ENCODE results near the gene SNX11. TPM values are rescaled to one million over a fixed set of nuclear protein-coding genes. Genes with fewer than 3 reads are reported as not detected.
A peak's percentile ranks its signal among the peaks of the same experiment; 100 is the strongest.

Gene SNX11
- total and polyA plus RNA-seq, 9 of the 15 experiments (the other 6 are each of a cell fraction or from before 2014, with no cell fraction given) = 12.4 to 24.0 (median 16.8) TPM

GRCh38 chr17:48148854-48149786 lies 41.6 kb downstream of the SNX11 start (continued):
- TF ChIP-seq PCBP2 (IDR thresholded peaks at IDR 0.05; ENCODE audit: low read depth, low read length, poor library complexity, severe bottlenecking) (no peak), TOE1 (IDR thresholded peaks at IDR 0.05; ENCODE audit: borderline replicate concordance) (no peak), TOE1 (CRISPR knock-in tag; IDR thresholded peaks at IDR 0.05; ENCODE audit: borderline replicate concordance, low read depth) (no peak), HLTF (IDR thresholded peaks at IDR 0.05) (no peak), TFAP4 (CRISPR knock-in tag; IDR thresholded peaks at IDR 0.05; ENCODE audit: borderline replicate concordance) (0 out of 2 replicates have a peak, but pooled peaks have one; percentile 25), NEUROD1 (IDR thresholded peaks at IDR 0.05; ENCODE audit: borderline replicate concordance, low read depth, low read length, partially characterized antibody) (peak; percentile 18), ZKSCAN1 (IDR thresholded peaks at IDR 0.05; ENCODE audit: low read depth, low read length) (no peak), MED1 (CRISPR knock-in tag; IDR thresholded peaks at IDR 0.05; ENCODE audit: borderline replicate concordance) (no peak), NR0B1 (IDR thresholded peaks at IDR 0.05; ENCODE audit: partially characterized antibody) (no peak), MBD1 (CRISPR knock-in tag; IDR thresholded peaks at IDR 0.05) (no peak)
- TF ChIP-seq, protein P1, sequence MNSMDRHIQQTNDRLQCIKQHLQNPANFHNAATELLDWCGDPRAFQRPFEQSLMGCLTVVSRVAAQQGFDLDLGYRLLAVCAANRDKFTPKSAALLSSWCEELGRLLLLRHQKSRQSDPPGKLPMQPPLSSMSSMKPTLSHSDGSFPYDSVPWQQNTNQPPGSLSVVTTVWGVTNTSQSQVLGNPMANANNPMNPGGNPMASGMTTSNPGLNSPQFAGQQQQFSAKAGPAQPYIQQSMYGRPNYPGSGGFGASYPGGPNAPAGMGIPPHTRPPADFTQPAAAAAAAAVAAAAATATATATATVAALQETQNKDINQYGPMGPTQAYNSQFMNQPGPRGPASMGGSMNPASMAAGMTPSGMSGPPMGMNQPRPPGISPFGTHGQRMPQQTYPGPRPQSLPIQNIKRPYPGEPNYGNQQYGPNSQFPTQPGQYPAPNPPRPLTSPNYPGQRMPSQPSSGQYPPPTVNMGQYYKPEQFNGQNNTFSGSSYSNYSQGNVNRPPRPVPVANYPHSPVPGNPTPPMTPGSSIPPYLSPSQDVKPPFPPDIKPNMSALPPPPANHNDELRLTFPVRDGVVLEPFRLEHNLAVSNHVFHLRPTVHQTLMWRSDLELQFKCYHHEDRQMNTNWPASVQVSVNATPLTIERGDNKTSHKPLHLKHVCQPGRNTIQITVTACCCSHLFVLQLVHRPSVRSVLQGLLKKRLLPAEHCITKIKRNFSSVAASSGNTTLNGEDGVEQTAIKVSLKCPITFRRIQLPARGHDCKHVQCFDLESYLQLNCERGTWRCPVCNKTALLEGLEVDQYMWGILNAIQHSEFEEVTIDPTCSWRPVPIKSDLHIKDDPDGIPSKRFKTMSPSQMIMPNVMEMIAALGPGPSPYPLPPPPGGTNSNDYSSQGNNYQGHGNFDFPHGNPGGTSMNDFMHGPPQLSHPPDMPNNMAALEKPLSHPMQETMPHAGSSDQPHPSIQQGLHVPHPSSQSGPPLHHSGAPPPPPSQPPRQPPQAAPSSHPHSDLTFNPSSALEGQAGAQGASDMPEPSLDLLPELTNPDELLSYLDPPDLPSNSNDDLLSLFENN (IDR thresholded peaks at IDR 0.05; ENCODE audit: low read depth in 2 of 2, low read length in 2 of 2) = no peak
- TF ChIP-seq, protein P2, sequence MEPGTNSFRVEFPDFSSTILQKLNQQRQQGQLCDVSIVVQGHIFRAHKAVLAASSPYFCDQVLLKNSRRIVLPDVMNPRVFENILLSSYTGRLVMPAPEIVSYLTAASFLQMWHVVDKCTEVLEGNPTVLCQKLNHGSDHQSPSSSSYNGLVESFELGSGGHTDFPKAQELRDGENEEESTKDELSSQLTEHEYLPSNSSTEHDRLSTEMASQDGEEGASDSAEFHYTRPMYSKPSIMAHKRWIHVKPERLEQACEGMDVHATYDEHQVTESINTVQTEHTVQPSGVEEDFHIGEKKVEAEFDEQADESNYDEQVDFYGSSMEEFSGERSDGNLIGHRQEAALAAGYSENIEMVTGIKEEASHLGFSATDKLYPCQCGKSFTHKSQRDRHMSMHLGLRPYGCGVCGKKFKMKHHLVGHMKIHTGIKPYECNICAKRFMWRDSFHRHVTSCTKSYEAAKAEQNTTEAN (CRISPR knock-in tag; IDR thresholded peaks at IDR 0.05) = no peak
- TF ChIP-seq, protein P3, sequence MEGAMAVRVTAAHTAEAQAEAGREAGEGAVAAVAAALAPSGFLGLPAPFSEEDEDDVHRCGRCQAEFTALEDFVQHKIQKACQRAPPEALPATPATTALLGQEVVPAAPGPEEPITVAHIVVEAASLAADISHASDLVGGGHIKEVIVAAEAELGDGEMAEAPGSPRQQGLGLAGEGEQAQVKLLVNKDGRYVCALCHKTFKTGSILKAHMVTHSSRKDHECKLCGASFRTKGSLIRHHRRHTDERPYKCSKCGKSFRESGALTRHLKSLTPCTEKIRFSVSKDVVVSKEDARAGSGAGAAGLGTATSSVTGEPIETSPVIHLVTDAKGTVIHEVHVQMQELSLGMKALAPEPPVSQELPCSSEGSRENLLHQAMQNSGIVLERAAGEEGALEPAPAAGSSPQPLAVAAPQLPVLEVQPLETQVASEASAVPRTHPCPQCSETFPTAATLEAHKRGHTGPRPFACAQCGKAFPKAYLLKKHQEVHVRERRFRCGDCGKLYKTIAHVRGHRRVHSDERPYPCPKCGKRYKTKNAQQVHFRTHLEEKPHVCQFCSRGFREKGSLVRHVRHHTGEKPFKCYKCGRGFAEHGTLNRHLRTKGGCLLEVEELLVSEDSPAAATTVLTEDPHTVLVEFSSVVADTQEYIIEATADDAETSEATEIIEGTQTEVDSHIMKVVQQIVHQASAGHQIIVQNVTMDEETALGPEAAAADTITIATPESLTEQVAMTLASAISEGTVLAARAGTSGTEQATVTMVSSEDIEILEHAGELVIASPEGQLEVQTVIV (CRISPR knock-in tag; IDR thresholded peaks at IDR 0.05; ENCODE audit: borderline replicate concordance) = no peak

Data from K562 (cell line).